Activated CD8-positive, alpha-beta T cell treated with anti-CD3 and anti-CD28 coated beads for 36 hours (primary cell): ENCODE measurements around the gene SQOR. TPM values are rescaled to one million over a fixed set of nuclear protein-coding genes. Genes with fewer than 3 reads are reported as not detected.
A peak's percentile ranks its signal among the peaks of the same experiment; 100 is the strongest.
"Not testable (repeated sequence)": the region's sequence is repeated elsewhere in the genome, so short reads cannot be mapped to it uniquely, and the experiment has no call there.

Source experiments
- ATAC-seq: fragments of 200-7000 bp; cut with Tn5 transposase; one replicate; pipeline ENCODE4 v1.10.0; 2021; ENCODE audit warnings: mild to moderate bottlenecking, moderate library complexity
- CTCF ChIA-PET: fragments of 350-600 bp; sonication (Branson Sonifier 250); formaldehyde crosslinking; loops from one replicate; lab custom pipeline; 2021; ENCODE audit warnings: antibody characterized with exemption; lab: Charles Lee
- POLR2A ChIA-PET: fragments of 350-600 bp; sonication (Branson Sonifier 250); formaldehyde crosslinking; loops from one replicate; lab custom pipeline; 2021; ENCODE audit warnings: antibody characterized with exemption; lab: Charles Lee
- DNase-seq: peaks from one replicate; pipeline ENCODE4 v3.0.0-alpha.2; 2020
- H3K27ac Mint-ChIP-seq: one replicate; pipeline ENCODE4 v1.8.0; 2021; ENCODE audit warnings: mild to moderate bottlenecking, mixed read lengths
- H3K27me3 Mint-ChIP-seq: one replicate; pipeline ENCODE4 v1.8.0; 2021; ENCODE audit warnings: mixed read lengths
- H3K36me3 Mint-ChIP-seq: one replicate; pipeline ENCODE4 v1.8.0; 2021; ENCODE audit warnings: low read depth, mixed read lengths
- H3K4me1 Mint-ChIP-seq: one replicate; pipeline ENCODE4 v1.8.0; 2021; ENCODE audit warnings: low read depth, mixed read lengths
- H3K4me3 Mint-ChIP-seq: one replicate; pipeline ENCODE4 v1.8.0; 2021; ENCODE audit warnings: mild to moderate bottlenecking, moderate library complexity, mixed read lengths
- H3K9me3 Mint-ChIP-seq: one replicate; pipeline ENCODE4 v1.8.0; 2021; ENCODE audit warnings: mixed read lengths
- intact Hi-C: fragments of 100-400 bp; cut with micrococcal nuclease; formaldehyde crosslinking; loops from one replicate; pipeline ENCODE4 v1.10.0; 2022
- total RNA-seq, 2 experiments: library from RNA; stranded (reverse); gene quantifications; one replicate each; pipeline ENCODE4 v1.2.3, GENCODE V29; 2021
- TF ChIP-seq, protein P1 (sequence below): fragments of 200-600 bp; IDR thresholded peaks from one replicate; pipeline ENCODE4 v1.8.0; 2022; ENCODE audit warnings: antibody characterized with exemption, mild to moderate bottlenecking

Gene SQOR
- total RNA-seq, 2 experiments from 2014 or later: 84.3 to 87.3 TPM

DNA sequence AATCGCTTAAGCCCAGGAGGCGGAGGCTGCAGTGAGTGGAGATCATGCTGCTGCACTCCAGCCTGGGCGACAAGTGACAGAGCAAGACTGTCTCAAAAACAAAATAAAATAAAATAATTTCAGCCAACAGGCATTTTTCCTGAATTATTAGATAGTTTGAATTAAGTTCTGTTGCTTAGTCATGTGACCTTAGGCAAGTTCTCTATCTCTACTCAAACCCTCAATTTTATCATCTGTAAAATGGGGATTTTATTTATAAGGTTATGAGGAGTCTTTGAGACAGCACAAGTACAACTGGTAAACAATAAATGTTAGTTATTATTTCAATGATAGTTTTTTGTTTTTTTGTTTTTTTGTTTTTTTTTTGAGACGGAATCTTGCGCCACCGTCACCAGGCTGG is 13.0 kb downstream of the SQOR start:
- ATAC-seq (no peak), DNase-seq (no peak)
- intact Hi-C loops: no loop called here
- CTCF ChIA-PET: interaction anchor here (1.5 to 2.4 kb wide), 3 partner anchors 13 to 58 kb away, joined by 3 to 8 read pairs (median 5); partner anchors contain the start of gene SQOR
- Mint-ChIP-seq H3K4me3 (no peak overlapping the region), H3K27me3 (no peaks in the 10 kb centered on the region), H3K4me1 (peaks cover 58% of the 10 kb centered on the region), H3K36me3 (peaks cover 22% of the 10 kb centered on the region), H3K27ac (no peak overlapping the region), H3K9me3 (no peaks in the 10 kb centered on the region)
- POLR2A ChIA-PET: no interaction called here
- TF ChIP-seq, protein P1, sequence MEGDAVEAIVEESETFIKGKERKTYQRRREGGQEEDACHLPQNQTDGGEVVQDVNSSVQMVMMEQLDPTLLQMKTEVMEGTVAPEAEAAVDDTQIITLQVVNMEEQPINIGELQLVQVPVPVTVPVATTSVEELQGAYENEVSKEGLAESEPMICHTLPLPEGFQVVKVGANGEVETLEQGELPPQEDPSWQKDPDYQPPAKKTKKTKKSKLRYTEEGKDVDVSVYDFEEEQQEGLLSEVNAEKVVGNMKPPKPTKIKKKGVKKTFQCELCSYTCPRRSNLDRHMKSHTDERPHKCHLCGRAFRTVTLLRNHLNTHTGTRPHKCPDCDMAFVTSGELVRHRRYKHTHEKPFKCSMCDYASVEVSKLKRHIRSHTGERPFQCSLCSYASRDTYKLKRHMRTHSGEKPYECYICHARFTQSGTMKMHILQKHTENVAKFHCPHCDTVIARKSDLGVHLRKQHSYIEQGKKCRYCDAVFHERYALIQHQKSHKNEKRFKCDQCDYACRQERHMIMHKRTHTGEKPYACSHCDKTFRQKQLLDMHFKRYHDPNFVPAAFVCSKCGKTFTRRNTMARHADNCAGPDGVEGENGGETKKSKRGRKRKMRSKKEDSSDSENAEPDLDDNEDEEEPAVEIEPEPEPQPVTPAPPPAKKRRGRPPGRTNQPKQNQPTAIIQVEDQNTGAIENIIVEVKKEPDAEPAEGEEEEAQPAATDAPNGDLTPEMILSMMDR: no peak

DNA sequence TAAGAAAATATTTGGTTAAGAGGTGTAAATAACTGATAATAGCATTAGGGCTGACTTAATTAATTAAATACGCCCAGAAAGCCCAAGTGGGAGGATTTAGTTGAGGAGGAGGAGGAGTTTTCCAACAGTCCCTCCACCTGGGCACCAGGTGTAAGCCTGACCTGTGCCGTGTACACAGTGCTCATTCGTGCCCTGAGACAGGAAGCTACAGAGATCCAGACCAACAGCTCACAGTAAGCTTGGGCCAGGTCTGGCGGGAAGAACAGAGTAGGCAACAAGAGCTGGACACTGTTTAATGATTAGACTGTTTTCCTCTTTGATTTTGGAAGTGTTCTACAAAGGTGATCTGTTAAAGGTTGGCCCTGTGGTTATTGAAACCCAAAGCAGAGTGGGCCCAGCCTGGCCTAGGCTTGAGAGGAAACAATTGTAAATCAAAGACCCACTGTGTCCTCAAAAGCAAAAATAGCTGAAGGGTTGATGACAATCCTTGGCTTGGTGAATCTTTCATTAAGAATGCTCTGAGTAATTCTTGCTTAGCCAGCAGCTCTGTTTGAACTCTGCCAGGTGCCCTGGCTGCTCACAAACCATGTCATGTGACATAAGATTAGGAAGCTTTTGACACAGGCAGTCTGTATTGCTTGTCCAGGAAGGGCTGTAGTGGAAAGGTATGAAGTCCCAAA is 13.8 kb downstream of the SQOR start:
- CTCF ChIA-PET: interaction anchor here (1.2 to 2.4 kb wide), 4 partner anchors 9 to 57 kb away, joined by 4 to 8 read pairs (median 5); partner anchors contain the start of gene SQOR
- Mint-ChIP-seq H3K4me1 (peaks cover 63% of the 10 kb centered on the region), H3K9me3 (no peaks in the 10 kb centered on the region), H3K27ac (peak overlapping the region; percentile 77), H3K4me3 (no peak overlapping the region), H3K36me3 (peaks cover 22% of the 10 kb centered on the region), H3K27me3 (no peaks in the 10 kb centered on the region)
- TF ChIP-seq, protein P1: no peak
- intact Hi-C loops: no loop called here
- no peak for DNase-seq
- no peak for ATAC-seq
- POLR2A ChIA-PET: interaction anchor here (0.7 kb wide), 1 partner anchor 13 kb away, joined by 3 read pairs; no protein-coding TSS in a partner anchor

DNA sequence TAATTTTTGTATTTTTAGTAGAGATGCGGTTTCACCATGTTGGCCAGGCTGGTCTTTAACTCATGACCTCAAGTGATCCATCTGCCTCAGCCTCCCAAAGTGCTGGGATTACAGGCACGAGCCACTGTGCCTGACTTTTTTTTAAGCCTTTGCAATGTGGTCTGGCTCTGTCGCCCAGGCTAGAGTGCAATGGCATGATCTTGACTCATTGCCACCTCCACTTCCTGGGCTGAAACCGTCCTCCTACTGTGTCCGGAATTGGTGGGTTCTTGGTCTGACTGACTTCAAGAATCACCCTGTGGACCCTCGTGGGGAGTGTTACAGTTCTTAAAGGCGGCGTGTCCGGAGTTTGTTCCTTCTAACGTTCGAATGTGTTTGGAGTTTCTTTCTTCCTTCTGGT is 15.2 kb downstream of the SQOR start:
- intact Hi-C loops, H3K27me3 Mint-ChIP-seq, POLR2A ChIA-PET, H3K9me3 Mint-ChIP-seq: not testable (repeated sequence)
- ATAC-seq: peak; percentile 61
- CTCF ChIA-PET: interaction anchor here (1.2 kb wide), 1 partner anchor 10 kb away, joined by 4 read pairs; no protein-coding TSS in a partner anchor
- Mint-ChIP-seq H3K4me3 (peak overlapping the region; percentile 15), H3K36me3 (peaks cover 22% of the 10 kb centered on the region), H3K4me1 (peaks cover 60% of the 10 kb centered on the region), H3K27ac (peak overlapping the region; percentile 67)
- DNase-seq: peak; percentile 52

DNA sequence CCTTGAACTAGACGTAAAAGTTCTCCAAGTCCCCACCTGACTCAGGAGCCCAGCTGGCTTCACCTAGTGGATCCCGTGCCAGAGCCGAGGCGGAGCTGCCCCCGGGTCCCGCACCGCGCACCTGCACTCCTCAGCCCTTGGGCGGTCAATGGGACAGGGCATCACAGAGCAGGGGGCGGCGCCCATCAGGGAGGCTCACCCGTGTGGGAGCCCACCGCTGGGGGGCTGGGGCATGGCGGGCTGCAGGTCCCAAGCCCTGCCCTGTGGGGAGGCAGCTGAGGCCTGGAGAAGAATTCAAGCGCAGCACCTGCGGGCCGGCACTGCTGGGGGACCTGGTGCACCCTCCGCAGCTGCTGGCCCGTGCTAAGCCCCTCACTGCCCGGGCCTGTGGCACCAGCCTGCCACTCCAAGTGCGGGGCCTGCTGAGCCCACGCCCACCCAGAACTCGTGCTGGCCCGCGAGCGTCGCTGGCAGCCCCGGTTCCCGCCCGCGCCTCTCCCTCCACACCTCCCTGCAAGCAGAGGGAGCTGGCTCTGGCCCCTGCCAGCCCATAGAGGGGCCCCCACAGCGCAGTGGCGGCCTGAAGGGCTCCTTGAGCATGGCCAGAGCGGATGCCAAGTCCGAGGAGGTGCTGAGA is 16.2 kb downstream of the SQOR start:
- DNase-seq (no peak), ATAC-seq (no peak)
- no peak overlapping the region for H3K4me3 Mint-ChIP-seq
- no peaks in the 10 kb centered on the region for H3K27me3 Mint-ChIP-seq
- H3K4me1 Mint-ChIP-seq: peaks cover 50% of the 10 kb centered on the region
- TF ChIP-seq, protein P1: no peak
- ChIA-PET CTCF (no interaction called here), POLR2A (interaction anchor here (0.7 kb wide), 1 partner anchor 10 kb away, joined by 3 read pairs; no protein-coding TSS in a partner anchor)
- H3K9me3 Mint-ChIP-seq: no peaks in the 10 kb centered on the region
- no peak overlapping the region for H3K27ac Mint-ChIP-seq
- intact Hi-C loops: no loop called here
- H3K36me3 Mint-ChIP-seq: peaks cover 18% of the 10 kb centered on the region

DNA sequence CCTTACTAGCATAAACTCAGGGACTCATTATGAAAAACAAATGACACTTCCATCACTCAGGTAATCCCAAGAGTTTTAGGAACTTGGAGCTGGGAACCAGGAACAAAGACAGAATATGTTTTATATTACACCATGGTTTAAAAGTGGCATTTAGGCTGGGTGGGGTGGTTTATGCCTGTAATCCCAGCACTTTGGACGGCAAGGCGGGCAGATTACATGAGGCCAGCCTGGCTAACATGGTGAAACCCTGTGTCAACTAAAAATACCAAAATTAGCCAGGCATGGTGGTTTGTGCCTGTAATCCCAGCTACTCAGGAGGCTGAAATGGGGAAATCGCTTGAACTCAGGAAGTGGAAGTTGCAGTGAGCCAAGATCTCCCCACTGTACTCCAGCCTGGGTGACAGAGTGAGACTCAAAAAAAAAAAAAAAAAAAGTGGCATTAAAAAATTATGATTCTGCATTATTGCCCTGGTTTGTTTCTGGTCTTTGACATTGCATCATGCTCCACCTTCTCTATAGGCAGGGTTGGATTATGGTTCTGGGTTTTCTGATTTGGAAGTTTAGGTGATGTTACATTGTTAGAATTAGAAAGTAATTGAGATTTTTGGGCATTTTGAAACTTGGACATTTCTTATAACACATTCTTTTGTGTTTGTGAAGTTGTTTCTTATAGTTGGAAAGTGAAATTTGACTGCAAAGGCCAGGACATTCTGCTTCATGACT is 19.0 kb downstream of the SQOR start:
- peaks cover 12% of the 10 kb centered on the region for H3K36me3 Mint-ChIP-seq
- no peak overlapping the region for H3K27ac Mint-ChIP-seq
- intact Hi-C loops: no loop called here
- H3K4me1 Mint-ChIP-seq: peaks cover 48% of the 10 kb centered on the region
- TF ChIP-seq, protein P1: no peak
- no peaks in the 10 kb centered on the region for H3K27me3 Mint-ChIP-seq
- POLR2A ChIA-PET: no interaction called here
- H3K9me3 Mint-ChIP-seq: no peaks in the 10 kb centered on the region
- no peak overlapping the region for H3K4me3 Mint-ChIP-seq
- ATAC-seq: no peak
- no peak for DNase-seq
- CTCF ChIA-PET: interaction anchor here (0.8 to 1.0 kb wide), 3 partner anchors 11 to 51 kb away, joined by 3 read pairs; no protein-coding TSS in a partner anchor
